Right atrium auricular region (tissue), 2 donors: Measurements from ENCODE around the gene CHRM5. TPM values are rescaled to one million over a fixed set of nuclear protein-coding genes. Genes with fewer than 3 reads are reported as not detected.

Experiments used
- DNase-seq: peaks from one replicate; pipeline ENCODE4 v3.0.0-alpha.2; 2019; ENCODE audit warnings: low spot score
- H3K27ac ChIP-seq, 2 donors: fragments of 200-600 bp; sonication (generic); 1 replicate in 1 of 2; 2 replicates in 1 of 2; pipeline ENCODE4 v1.5.1; 2016 to 2019
- H3K27me3 ChIP-seq, 2 donors: fragments of 200-600 bp; sonication (generic); one replicate each; pipeline versions ENCODE4 v1.5.1 to v1.6.0; 2017 to 2019
- H3K36me3 ChIP-seq: fragments of 200-600 bp; sonication (generic); one replicate; pipeline ENCODE4 v1.5.1; 2016
- H3K4me1 ChIP-seq, 2 donors: fragments of 200-600 bp; sonication (generic); one replicate each; pipeline versions ENCODE4 v1.5.1 to v1.6.0; 2017 to 2019
- H3K4me3 ChIP-seq, 2 donors: fragments of 200-600 bp; sonication (generic); 1 replicate in 1 of 2; 2 replicates in 1 of 2; pipeline ENCODE4 v1.5.1; 2017 to 2019; ENCODE audit warnings: mild to moderate bottlenecking in 1 of 2, moderate library complexity in 1 of 2
- H3K9me3 ChIP-seq, 2 donors: fragments of 200-600 bp; sonication (generic); one replicate each; pipeline ENCODE4 v1.5.1; 2019
- CTCF ChIP-seq, 2 donors: fragments of 200-600 bp; sonication (generic); IDR thresholded peaks; one replicate each; pipeline ENCODE4 v1.5.1; 2019; ENCODE audit warnings: antibody characterized with exemption in 2 of 2
- total RNA-seq, 2 donors: library from RNA; depleted of rRNA; stranded (reverse); fragments of >200 nt; gene quantifications; one replicate each; pipeline ENCODE4 v1.1.0, GENCODE V29; 2016

Gene CHRM5
- total RNA-seq, 2 donors from 2014 or later = not detected

- no peaks in the 10 kb centered on the region for H3K9me3 ChIP-seq
- no peak for TF ChIP-seq CTCF (IDR thresholded peaks at IDR 0.05)
- H3K4me3 ChIP-seq = no peak overlapping the region
- H3K27ac ChIP-seq = no peak overlapping the region
- no peaks in the 10 kb centered on the region for H3K27me3 ChIP-seq
- H3K4me1 ChIP-seq = no peaks in the 10 kb centered on the region
- no peaks in the 10 kb centered on the region for H3K36me3 ChIP-seq
- DNase-seq = no peak
Observed at GRCh38 chr15:34114215-34114614, 145.9 kb downstream of the CHRM5 start.

DNA sequence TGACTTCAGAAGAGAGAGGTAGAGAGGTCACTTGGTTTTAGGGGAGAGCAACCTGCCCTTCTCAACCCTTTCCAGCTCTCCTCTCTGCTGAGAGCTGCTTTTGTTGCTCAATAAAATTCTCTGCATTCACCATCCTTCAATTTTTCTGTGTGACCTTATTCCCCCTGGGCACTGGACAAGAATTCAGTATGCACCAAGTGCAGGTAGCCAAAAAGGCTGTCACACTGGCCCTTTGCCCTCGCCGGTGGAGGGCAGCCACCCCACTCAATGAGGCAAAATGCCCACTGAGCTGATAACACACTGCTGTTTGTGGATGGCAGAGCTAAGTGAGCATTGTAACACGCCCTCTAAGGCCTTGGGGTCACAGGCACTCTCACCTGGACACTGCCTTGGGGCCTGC is 146.4 kb downstream of the CHRM5 start:
- TF ChIP-seq CTCF (IDR thresholded peaks at IDR 0.05) = no peak
- H3K27ac ChIP-seq = no peak overlapping the region
- no peaks in the 10 kb centered on the region for H3K36me3 ChIP-seq
- no peaks in the 10 kb centered on the region for H3K4me1 ChIP-seq
- no peak for DNase-seq
- no peaks in the 10 kb centered on the region for H3K9me3 ChIP-seq
- H3K4me3 ChIP-seq = no peak overlapping the region
- no peaks in the 10 kb centered on the region for H3K27me3 ChIP-seq

GRCh38 chr15:34116620-34117019 is 148.3 kb downstream of the CHRM5 start:
- DNase-seq = no peak
- Histone ChIP-seq H3K27me3 (no peaks in the 10 kb centered on the region), H3K4me3 (no peak overlapping the region), H3K36me3 (no peaks in the 10 kb centered on the region), H3K27ac (no peak overlapping the region), H3K9me3 (no peaks in the 10 kb centered on the region), H3K4me1 (no peaks in the 10 kb centered on the region)
- no peak for TF ChIP-seq CTCF (IDR thresholded peaks at IDR 0.05)

Other genes with a start within 250 kb of the CHRM5 start
- 10 to 100 TPM; 12.9 to 18.9 TPM for gene AVEN, start 70.7 kb downstream of the CHRM5 start, total RNA-seq
- 10 to 100 TPM; 47.5 to 50.1 TPM for gene EMC7, start 133.4 kb downstream of the CHRM5 start, total RNA-seq
- 1 to 10 TPM; 2.0 to 2.3 TPM for gene PGBD4, start 133.6 kb downstream of the CHRM5 start, total RNA-seq
- 10 to 100 TPM; 17.7 to 17.8 TPM for gene KATNBL1, start 241.6 kb downstream of the CHRM5 start, total RNA-seq